ENCODE data around the gene MED13L. TPM values are rescaled to one million over a fixed set of nuclear protein-coding genes. Genes with fewer than 3 reads are reported as not detected.

Gene MED13L
- total RNA-seq, result 97.1 and 155 TPM in 2 replicates

DNA sequence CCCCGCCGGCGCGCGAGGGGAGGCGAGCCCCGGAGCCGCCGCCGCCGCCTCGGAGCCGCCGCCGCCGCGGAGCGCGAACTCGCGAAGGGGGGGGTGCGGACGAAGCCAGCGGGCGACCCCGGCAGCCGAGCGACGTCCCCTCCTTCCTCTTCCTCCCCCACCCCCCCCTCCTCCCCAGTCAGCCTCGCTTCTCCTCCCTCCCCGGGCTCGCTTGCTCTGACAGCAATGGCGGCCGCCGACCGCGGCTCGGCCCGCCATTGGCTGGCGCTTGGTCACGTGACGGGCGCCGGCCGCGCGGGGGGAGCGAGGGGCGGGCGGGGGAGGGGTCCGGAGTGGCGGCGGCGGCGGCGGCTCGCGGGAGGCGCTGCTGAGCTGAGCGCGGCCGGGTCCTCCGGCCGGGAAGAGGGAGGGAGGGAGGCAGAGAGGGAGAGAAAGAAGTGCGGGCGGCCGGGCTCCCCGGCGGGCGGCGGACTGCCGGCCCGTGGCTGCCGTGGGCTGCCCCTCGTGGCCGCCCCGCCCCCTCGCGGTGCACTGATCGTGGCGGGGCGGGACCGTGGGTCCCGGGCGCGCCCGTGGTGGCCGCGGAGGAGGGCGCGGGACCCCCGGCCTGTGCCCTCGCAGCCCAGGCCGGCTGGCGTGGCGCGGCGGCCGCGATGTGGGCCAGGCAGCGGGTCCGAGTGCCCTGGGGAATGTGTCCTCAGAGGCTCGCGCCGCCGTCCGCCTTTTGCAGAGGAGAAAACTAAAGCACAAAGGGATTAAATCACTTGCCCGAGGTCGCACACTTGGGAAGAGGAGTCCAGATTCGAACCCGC is at the start of gene MED13L:
Gene MED13L, minus strand, starts transcription at position 227 of the 812 bp plus-strand sequence. CDS start 562 bp downstream, outside the sequence.
- DNase-seq (ENCODE audit: low read depth), result no peak

DNA sequence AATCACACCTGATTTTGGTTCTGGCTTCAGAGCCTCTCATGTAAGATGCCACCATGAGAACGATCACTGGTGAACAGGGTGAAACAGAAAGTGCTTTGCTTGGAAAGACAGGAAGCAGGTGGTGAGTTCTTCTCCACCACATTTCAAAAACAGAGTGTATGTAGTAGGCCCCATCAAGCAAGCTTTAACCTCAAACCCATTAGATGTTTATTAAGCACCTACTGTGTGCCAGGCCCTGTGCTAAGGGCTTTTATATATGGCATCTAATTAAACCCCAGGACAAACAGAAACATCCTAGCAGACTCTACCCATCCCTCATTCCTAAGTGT is 47.8 kb upstream of the MED13L start:
- DNase-seq (ENCODE audit: low read depth), result no peak

DNA sequence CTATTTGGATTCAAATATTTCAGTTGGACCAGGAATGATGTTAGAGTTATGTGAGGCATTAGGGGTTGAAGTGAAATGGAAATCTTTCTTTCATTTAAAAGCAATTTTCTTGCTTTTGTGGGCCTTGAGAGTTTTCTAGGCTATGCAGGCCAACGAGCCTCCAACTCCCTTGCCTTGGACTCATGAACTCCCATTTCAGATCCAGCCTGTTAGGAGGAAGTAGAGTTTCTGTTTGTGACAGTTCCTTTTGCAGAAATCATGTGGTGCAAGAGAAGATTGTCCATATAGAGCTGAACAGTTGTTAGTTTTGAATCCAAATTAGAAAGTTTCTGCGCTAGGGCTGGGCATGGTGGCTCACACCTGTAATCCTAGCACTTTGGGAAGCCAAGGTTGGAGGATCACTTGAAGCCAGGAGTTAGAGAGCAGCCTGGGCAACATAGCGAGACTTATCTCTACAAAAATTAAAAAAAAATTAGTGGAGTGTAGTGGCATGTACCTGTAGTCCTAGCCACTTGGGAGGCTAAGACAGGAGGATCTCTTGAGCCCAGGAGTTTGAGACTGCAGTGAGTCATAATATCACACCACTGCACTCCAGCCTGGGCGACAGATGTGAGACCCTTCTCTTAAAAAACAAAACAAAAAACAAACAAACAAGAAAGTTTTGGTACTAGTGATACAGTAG is 47.3 kb upstream of the MED13L start:
- no peak for DNase-seq (ENCODE audit: low read depth)

DNA sequence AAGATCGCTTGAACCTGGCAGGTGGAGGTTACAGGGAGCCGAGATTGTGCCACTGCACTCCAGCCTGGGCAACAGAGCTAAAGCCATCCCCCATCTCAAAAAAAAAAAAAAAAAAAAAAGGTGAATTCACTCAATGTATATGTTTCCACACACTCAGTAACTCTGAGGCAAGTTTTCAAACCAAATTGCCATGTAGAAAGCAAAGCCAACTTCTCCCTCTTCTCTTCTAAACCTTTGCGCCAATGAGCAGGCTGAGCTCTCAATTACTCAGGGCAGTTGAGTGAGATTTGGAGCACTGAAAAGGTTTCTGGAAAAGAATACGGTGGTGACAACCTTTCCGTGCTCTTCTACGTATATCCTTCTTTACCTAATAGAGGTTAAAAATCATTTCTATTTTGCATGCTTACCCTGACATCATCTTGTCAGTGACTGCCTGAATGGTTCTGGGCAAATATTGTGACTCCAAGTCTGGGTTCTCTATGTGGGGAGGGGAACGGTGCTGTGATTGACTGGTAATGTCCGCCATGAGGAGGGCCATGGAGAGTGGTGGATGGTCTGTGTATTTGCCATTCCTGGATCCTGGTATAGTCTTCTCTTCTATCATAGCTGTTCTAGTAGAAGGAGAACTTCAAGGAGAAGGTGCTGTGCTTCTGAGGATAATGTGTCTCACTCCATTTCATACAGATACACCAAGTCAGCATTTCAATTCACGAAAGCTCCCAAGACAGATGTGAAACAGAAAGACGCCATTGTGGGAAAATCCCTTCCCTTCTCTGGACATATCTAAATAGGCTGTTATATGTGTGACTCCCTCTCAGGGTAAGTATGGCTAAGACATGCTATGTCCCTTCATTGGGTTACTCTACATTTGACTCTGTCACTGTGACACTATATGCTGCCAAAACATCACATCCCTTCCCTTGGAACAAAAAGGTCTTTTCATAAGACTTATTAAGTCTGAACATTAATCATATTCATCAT is 46.2 kb upstream of the MED13L start:
- DNase-seq (ENCODE audit: low read depth), result no peak

DNA sequence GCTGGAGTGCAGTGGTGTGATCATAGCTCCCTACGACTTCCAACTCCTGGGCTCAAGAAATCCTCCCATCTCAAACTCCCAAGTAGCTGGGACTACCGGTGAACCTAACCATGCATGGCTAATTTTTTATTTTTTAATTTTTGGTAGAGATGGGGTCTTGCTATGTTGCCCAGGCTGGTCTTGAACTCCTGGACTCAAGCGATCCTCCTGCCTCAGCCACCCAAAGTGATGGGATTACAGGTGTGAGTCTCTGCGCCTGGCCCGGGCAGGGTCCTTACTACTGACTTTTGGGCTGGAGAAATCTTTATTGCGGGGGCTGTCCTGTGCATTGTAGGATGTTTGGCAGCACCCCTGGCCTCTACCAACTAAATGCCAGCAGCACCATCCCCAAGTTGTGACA is 44.4 kb upstream of the MED13L start:
- no peak for DNase-seq (ENCODE audit: low read depth)

DNA sequence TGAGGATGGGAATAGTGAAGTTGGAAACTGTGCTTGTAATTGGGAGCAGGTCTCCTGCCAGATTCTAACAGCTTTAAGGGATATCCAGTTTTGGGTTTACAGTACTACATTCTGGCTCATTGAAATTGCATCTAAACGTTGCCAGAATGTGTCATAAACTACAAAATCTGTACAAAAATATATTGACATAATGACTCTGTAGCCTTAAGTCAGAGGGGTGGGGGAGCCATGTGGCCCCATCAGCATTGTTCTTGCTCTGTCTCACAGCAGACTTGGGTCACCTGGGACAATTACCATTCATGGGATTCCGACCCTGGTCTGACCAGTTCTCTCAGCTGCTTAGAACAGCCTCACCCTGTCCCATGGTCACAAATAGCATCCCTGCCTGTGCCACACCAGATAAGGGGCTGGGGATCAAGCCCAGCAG is 43.3 kb upstream of the MED13L start:
- DNase-seq (ENCODE audit: low read depth), result no peak

DNA sequence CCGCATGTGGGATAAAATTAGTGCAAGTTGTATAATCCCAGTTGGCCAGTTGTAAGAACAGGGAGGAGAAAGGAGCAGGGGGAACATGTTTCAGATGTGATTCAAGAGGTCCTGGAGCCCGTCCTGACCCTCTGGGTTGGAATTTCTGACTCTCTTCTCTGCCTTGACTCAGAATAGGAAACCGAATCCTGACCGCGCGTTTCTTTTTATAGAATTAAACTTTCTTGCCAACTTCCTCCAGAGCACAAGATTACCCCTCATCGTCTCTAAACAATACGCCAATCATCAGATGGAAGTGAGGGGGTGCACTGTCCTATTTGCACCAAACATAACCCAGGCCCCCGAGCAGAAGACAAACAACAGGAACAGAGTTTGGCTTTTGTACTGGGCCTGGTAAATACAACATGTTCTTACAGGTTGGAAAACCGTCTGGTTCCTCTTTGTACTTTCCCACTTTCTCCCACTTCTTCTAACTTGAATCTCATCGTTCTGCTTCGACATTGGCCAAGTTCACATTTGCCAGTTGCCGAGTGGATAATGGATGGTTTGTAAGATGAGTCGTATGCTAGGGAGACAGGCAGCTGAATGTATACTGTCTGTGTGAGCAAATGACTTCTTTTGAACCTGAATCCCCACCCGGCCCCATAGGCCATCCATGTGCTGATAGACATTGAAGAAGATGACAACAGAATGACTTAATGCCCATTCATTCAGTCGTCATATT is 42.6 kb upstream of the MED13L start:
- no peak for DNase-seq (ENCODE audit: low read depth)

DNA sequence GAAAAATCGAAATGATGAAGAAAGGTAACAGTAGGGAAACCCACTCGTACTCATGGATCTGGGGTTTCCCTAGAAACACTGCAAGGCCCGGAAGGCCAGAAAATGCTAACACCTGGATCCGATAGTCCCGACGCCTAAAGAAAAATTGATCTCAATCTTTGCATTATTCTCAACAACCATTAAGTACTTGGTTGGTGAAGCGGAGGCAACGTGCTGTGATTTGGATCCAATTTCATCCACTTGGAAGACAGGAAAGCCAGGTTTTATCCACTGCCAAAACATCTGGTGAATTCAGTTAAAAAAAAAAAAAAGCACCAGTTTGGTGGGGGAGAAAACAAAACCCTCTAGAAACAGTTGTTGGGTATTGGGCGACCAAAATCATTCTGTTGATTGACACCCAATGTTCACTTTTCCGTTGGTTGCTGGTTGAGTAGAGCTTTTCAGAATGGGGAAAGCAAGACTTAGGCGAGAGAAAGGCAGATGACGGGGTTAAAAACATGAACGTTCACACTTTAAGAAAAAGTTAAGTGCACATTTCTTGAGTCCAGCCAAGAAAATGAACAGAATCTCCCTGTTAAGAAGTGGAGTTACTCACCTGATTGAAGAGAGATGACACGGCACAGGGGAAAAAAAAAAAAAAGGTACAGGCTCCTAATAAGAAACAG is 41.9 kb upstream of the MED13L start:
- DNase-seq (ENCODE audit: low read depth), result no peak

DNA sequence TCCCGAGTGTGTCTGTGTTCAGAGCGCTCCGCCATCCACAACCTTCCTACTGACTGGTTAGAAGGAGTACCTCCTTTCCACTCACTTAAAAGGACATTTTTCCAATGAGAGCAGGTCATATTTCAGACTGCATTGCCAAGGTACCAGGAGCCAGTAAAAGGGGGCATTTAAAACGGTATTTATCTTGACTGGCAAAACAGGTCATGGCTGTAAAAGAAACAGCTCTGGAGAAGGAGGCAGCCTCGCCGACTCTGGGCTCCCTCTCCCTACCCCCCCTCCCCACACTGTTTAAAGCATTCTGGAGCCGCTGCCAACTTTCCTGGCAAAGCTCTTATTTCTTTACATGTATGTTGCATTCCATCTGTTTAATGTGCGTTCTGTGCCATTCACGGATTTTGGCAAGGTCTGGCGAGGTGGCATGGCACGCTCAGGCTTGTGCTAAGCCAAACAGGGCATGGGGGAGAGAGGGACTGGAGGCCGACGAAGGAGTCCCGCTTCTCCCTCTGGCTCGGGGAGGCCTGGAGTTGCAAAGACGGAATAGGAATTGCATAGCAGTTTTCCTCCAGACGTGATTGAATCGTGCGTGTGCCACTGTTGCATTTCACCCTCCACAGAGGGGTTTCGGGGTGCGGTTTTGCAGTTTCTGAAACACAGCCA is 41.2 kb upstream of the MED13L start:
- DNase-seq (ENCODE audit: low read depth), result no peak

DNA sequence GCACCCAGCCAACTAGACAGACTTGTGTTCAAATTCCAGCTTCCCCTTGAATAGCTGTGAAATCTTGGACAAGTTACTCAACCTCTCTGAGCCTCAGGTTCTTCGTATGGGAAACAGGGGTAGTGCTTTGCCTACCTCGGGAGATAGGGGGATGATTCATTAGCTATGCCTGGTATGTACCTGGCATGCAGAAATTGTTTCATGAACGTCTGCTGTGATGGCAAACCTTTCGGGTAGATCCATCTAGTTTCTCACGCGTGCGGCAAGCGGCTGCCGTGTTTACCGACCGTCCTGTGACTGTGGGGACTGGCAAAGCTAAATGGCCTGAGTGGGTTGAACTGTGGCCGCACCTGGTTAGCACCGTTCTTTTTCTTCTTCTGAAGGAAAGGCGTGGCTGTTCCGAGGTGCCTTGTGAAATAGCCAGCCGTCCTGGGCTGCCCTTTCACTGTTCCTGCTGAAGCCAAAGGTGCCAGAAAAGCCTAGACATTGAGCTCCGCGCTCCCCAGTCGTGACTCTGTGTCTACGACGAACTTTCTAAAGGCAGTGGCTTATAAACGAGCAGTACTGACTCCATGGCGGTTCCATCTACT is 40.6 kb upstream of the MED13L start:
- no peak for DNase-seq (ENCODE audit: low read depth)

DNA sequence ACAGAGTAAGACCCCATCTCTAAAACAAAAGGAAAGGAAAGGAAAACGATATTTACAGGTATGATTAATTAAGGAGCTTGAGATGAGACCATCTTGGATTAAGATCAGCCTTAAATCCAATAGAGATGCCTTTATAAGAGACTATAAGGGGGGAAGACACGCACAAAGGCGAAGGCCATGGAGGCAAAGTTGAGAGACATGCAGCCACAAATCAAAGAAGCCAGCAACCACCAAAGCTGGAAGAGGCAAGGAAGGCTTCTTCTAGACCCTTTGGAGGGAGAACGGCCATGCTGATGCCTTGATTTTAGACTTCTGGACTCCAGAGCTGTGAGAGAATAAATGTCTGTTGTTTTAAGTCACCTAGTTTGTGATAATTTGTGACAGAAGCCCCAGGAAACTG is 39.6 kb upstream of the MED13L start:
- DNase-seq (ENCODE audit: low read depth), result no peak

DNA sequence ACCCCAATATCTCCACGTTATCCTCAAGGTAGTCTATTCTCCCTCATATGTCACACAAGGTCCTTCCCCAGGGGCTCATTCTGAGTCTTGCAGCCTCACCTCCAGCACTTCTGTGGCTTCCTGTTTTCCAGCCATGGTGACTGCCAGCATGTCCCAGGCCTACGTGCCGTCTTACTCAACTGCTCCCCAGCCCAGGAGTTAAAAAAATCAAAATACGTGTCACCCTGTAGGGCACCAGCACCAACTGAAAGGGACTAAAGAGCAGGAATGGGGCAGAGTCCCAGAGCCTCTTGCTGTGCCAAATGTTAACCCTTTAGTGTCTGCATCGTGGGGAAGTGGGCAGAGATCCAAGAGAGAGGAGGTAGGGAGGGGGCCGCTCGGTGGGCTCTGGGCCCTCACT is 37.0 kb upstream of the MED13L start:
- DNase-seq (ENCODE audit: low read depth), result no peak

DNA sequence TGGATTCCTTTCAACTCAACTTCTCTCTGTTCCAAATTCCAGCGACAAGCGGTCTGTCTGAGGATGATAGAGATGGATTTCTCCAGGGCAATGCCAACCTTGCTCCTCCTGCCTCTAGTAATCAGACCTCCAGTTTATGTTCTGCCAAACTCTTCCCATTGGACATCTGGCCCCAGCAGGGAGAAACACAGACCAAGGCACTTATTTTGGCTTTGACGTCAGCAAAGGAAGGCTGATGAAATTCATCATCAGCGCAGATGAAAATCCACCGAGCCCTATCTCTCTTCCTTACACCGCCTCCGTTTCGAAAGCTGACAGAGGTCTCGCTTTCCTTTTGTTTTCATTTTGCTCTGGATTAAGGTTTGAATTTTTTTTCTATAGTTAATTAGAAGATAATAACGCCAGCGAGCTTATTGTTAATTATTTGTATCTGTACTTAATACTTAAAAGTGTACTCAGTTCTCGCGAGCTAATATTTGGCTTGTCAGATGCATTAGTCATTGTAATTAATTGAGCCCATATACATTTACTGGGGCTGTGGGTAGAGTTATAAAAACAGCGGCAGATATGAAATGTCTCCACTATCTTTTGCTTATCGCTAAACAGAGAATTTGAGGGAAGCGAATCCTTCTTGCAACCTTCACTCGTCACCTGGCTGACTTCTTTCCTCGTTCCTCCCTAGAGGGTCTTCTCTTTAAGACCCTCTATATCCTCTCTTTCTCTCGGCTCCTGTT is 35.9 kb upstream of the MED13L start:
- DNase-seq (ENCODE audit: low read depth), result no peak

DNA sequence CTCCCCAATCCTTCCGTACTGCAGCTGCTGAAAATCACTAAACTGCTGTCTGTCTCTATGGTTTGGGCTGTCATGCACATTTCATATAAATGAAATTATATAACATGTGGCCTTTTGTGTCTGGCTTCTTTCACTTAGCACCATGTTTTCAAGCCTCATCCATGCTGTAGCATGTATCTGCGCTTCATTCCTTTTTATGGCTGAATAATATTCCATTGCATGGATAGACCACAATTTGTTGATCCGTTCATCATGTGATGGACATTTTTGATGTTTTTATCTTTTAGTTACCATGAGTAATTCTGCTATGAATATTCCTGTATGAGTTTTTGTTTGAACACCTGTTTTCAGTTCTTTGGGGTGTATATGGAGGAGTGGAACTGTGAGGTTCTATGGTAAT is 32.6 kb upstream of the MED13L start:
- no peak for DNase-seq (ENCODE audit: low read depth)

DNA sequence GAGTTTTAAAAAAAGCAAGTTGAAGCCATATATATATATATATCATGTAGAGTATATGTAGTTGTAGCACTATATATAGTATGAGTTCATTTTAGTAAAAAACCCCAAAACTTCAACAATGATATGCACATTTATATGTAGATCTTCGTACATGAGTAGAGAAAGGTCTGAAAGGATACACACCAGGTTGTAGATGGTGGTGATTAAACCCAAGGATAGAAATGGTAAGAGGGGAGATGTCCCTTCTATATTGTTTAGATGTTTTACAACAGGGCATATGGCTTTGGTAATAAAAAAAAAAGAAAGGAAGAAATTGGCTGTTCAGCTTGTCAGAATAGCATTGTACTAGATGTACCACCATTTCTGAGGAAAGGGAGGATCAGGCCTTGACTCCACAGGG is 31.9 kb upstream of the MED13L start:
- no peak for DNase-seq (ENCODE audit: low read depth)

DNA sequence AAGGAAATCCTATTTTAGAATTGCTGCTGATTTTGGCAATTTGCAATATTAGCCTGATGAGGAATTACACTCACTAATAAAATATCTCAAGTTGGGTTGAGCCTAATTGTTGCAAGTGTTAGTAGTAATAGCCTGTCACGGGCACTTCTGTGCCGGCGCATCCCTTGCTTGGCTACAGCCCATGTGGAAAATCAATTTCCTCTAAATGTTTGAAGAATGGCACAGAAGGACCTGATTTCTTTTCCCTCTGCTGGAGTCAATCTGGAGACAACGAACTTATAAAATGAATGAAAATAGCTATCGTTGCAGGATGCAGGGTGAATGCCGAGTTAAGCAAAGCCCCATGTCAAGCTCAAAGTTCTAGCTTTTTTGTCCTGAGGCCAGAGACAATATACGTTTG is 31.2 kb upstream of the MED13L start:
- no peak for DNase-seq (ENCODE audit: low read depth)

DNA sequence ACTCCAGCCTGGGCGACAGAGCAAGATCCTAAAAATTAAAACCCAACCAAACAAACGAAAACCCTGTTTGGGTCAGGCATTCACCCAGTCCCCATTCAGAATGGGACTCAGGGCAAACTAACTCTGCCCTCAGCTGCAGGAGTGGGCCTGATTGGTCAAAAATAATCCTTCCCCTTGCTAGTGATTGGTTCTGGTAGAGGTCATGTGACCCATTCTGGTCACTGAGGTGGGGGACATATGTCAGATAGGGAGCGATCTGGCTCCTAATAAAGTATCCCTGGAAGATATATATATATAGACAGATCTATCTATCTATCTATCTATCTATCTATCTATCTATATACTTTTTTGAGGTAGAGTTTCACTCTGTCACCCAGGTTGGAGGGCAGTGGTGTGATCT is 29.5 kb upstream of the MED13L start:
- no peak for DNase-seq (ENCODE audit: low read depth)

DNA sequence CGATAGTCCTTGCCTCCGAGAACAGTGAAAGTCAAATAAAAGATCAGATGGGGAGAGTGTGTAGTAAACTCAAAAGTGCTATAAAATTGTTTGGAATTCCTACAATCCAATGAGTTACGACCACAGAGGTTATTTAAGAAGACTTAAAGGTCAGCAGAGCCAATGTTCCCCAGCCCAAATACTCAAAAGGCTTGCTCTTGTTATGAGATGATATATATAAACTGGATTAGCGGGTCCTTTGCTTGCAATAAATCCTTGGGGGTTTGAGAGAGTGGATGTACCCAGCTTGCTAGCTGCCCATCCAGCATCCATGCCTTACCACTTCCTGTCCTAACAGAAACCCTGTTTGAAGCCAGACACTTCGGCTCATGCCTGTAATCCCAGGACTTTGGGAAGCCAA is 29.0 kb upstream of the MED13L start:
- no peak for DNase-seq (ENCODE audit: low read depth)

DNA sequence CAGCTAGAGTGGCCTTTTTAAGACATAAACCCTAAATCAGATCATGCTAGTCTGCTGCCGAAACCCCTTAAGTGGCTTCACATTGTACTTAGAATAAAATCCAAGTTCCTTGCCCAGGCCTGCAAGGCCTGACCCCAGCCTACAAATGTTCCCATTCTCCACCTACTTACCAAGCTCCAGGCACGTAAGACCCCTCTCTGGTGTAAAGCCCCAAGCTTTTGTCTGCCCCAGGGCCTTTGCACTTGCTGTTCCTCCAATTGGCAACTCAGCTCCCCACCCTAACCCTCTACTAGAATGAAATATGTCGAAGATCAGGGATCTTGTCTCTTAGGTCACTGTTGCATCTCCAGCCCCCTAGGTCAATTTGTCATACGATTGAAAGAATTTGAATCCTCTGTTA is 27.1 kb upstream of the MED13L start:
- DNase-seq (ENCODE audit: low read depth), result no peak

DNA sequence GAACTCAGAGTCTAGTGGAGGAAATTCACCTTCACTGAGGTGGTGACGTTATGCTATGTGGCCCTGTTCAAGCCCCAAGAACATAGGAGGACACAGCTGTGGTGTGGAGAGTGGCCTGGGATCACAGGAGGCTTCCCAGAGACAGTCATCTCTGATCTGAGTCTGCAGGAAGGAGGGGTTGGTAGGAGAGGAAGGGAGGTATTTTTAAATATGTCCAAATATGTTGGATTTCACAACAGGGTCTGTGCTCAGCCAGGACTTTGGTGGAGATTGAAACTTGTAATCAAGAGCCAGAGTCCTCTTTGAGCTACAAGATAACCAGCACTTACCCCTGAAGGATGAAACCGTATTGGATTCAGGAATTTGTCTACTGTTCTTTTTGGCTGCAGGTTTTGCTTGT is 26.4 kb upstream of the MED13L start:
- DNase-seq (ENCODE audit: low read depth), result no peak

All from renal cortical epithelial cell (primary cell).